Activated CD4-positive, alpha-beta memory T cell treated with anti-CD3 and anti-CD28 coated beads for 36 hours (primary cell): ENCODE data around the gene TRMT1. TPM values are rescaled to one million over a fixed set of nuclear protein-coding genes. Genes with fewer than 3 reads are reported as not detected.

Experiments
- total RNA-seq, 2 experiments: library from RNA; stranded (reverse); gene quantifications; one replicate each; pipeline ENCODE4 v1.2.3, GENCODE V29; 2021

Gene TRMT1
- total RNA-seq, 2 experiments from 2014 or later, result 59.2 to 61.3 TPM

Other genes starting within 250 kb of the TRMT1 start
- gene DNASE2, start 235.3 kb downstream of the TRMT1 start, total RNA-seq, result 10 to 100 TPM; 27.0 to 27.5 TPM
- gene KLF1, start 229.5 kb downstream of the TRMT1 start, total RNA-seq, result under 1 TPM; 0.12 to 0.19 TPM
- 10 to 100 TPM; 33.6 to 34.4 TPM for gene GCDH, start 225.6 kb downstream of the TRMT1 start, total RNA-seq
- gene SYCE2, start 197.4 kb downstream of the TRMT1 start, total RNA-seq, result 1 to 10 TPM; 3.0 to 4.2 TPM
- 100 to 1,000 TPM; 109 to 110 TPM for gene FARSA, start 183.0 kb downstream of the TRMT1 start, total RNA-seq
- 100 to 1,000 TPM; 625 to 642 TPM for gene CALR, start 178.1 kb downstream of the TRMT1 start, total RNA-seq
- gene RAD23A, start 170.9 kb downstream of the TRMT1 start, total RNA-seq, result 100 to 1,000 TPM; 190 to 194 TPM
- 10 to 100 TPM; 31.2 to 32.6 TPM for gene GADD45GIP1, start 159.5 kb downstream of the TRMT1 start, total RNA-seq
- under 1 TPM in 1 of 2 experiments, not detected in 1; 0.12 TPM for gene DAND5, start 147.2 kb downstream of the TRMT1 start, total RNA-seq
- 1 to 10 TPM; 1.6 to 2.0 TPM for gene NFIX, start 121.3 kb downstream of the TRMT1 start, total RNA-seq
- 1 to 10 TPM; 5.0 to 5.6 TPM for gene LYL1, start 13.9 kb downstream of the TRMT1 start, total RNA-seq
- gene NACC1, start 1.5 kb upstream of the TRMT1 start, total RNA-seq, result 10 to 100 TPM; 89.8 to 90.9 TPM
- gene STX10, start 33.6 kb upstream of the TRMT1 start, total RNA-seq, result 10 to 100 TPM; 65.5 to 66.3 TPM
- 100 to 1,000 TPM; 129 to 137 TPM for gene IER2, start 33.7 kb upstream of the TRMT1 start, total RNA-seq